ENCODE measurements around the gene RECQL. TPM values are rescaled to one million over a fixed set of nuclear protein-coding genes. Genes with fewer than 3 reads are reported as not detected.

Gene RECQL
- total and polyA plus RNA-seq, 2 of the 8 experiments (the other 6 are each of a cell fraction or from before 2014, with no cell fraction given), result 8.1 to 40.3 TPM

DNA sequence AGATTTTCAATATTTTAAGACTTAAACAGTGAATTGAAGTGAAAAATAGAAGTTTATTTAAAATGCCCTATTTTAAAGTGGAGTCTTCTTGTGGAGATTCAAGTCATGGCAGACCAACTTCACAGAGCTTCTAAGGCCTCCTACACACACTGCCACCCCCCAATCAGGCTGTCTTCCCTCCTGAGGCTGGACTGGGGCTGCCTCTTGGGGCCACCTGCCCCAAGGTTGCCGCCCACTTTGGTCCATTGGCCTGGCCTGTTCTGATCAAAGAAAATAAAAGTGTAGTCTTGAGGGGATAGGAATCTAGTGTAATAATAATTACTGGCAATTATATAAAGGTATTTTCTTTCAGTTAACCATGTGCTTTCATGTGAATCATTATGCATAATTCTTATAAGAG is 1.4 kb upstream of the RECQL start:
- no peak overlapping the region for H2AK5ac ChIP-seq (ENCODE audit: low read depth, low read length)
- no peak for DNase-seq (ENCODE audit: low read depth in 1 of 2, low spot score in 2 of 2)
- no peak overlapping the region for H3K9ac ChIP-seq (replicated peaks in 1 of 4; ENCODE audit: extremely low read depth in 1 of 4, low read depth in 3 of 4, low read length in 3 of 4)
- H4K8ac ChIP-seq (ENCODE audit: extremely low read depth, insufficient read depth, low read length), result no peak overlapping the region
- H3K56ac ChIP-seq (replicated peaks; ENCODE audit: insufficient read length, low read depth, low read length), result no peak overlapping the region
- H2BK15ac ChIP-seq (ENCODE audit: low read length), result no peak overlapping the region
- H2AFZ ChIP-seq (ENCODE audit: low read length), result no peak overlapping the region
- no peaks in the 10 kb centered on the region for H3K9me3 ChIP-seq (ENCODE audit: insufficient read depth in 2 of 2, low read depth in 1 of 2, low read length in 1 of 2)
- H2BK120ac ChIP-seq (replicated peaks; ENCODE audit: low read depth, low read length), result no peak overlapping the region
- H3K4ac ChIP-seq (replicated peaks; ENCODE audit: insufficient read length, low read depth, low read length), result no peak overlapping the region
- H4K20me1 ChIP-seq (replicated peaks in 1 of 2; ENCODE audit: control insufficient read depth in 1 of 2, insufficient read depth in 2 of 2, low read length in 2 of 2), result no peaks in the 10 kb centered on the region
- peaks cover 9 to 64% of the 10 kb centered on the region in 2 experiments; a peak in 3 of 4 replicates for H3K79me2 ChIP-seq (ENCODE audit: control insufficient read depth in 1 of 2, insufficient read depth in 2 of 2, low read length in 2 of 2)
- peaks cover 0 to 6% (median 4%) of the 10 kb centered on the region in 4 experiments; a peak in 3 of 8 replicates for H3K36me3 ChIP-seq (ENCODE audit: control insufficient read depth in 2 of 4, insufficient read depth in 4 of 4, low read length in 3 of 4)
- peaks cover 4% of the 10 kb centered on the region for H3K79me1 ChIP-seq (ENCODE audit: low read depth, low read length)
- no peak overlapping the region for H2BK20ac ChIP-seq (ENCODE audit: low read length)
- H4K5ac ChIP-seq (ENCODE audit: insufficient read length, low read depth, low read length), result no peak overlapping the region
- no peak overlapping the region for H3K23ac ChIP-seq (ENCODE audit: insufficient read length)
- H3K4me1 ChIP-seq (replicated peaks in 1 of 4; ENCODE audit: control insufficient read depth in 3 of 4, insufficient read depth in 4 of 4, low read length in 3 of 4), result peaks cover 0 to 6% (median 2%) of the 10 kb centered on the region in 4 experiments; a peak in 4 of 7 replicates
- H3K14ac ChIP-seq (ENCODE audit: insufficient read length), result no peak overlapping the region
- H3K4me3 ChIP-seq (ENCODE audit: extremely low read depth in 1 of 4, insufficient read depth in 2 of 4, low read depth in 3 of 4, low read length in 4 of 4), result peak overlapping the region; percentile 72 to 93 (median 84); a peak in 5 of 8 replicates
- H2BK5ac ChIP-seq (ENCODE audit: low read depth, low read length), result no peak overlapping the region
- no peaks in the 10 kb centered on the region for H3K27me3 ChIP-seq (replicated peaks in 1 of 4; ENCODE audit: control insufficient read depth in 3 of 4, extremely low read depth in 1 of 4, insufficient read depth in 3 of 4, low read length in 3 of 4)
- ChIA-PET CTCF (ENCODE audit: partially characterized antibody) (interaction anchor here (1.5 kb wide), 1 partner anchor 8 kb away, joined by 3 read pairs; no protein-coding TSS in a partner anchor), POLR2A (ENCODE audit: partially characterized antibody) (interaction anchor here (1.3 to 2.6 kb wide), 4 partner anchors 8 to 154 kb away, joined by 4 to 23 read pairs (median 8); partner anchors contain the start of gene LDHB)
- WGBS, 2 experiments (ENCODE audit: extremely low coverage in 1 of 2, insufficient coverage in 1 of 2, insufficient read length in 1 of 2, insufficient replicate concordance in 2 of 2, low coverage in 1 of 2, low lambda C conversion rate in 2 of 2, missing lambda C conversion rate in 1 of 2), result 77% methylated on average over 1 of the region's 1 CpG; no CpG with 5 or more reads in 1 of the 2 experiments
- no peak for FAIRE-seq
- peaks cover 7% of the 10 kb centered on the region for H3K23me2 ChIP-seq (ENCODE audit: low read depth, low read length)
- no peak overlapping the region for H4K91ac ChIP-seq (replicated peaks; ENCODE audit: insufficient read length, low read length)
- H3K18ac ChIP-seq (ENCODE audit: extremely low read depth, low read length), result no peak overlapping the region
- H2BK12ac ChIP-seq (ENCODE audit: low read depth, low read length), result no peak overlapping the region
- H3K27ac ChIP-seq (ENCODE audit: low read depth, low read length), result no peak overlapping the region
- H3K4me2 ChIP-seq (ENCODE audit: insufficient read depth in 1 of 2, low read depth in 2 of 2, low read length in 2 of 2), result peak overlapping the region; percentile 87 to 91
- no peak for TF ChIP-seq BACH1 (IDR thresholded peaks at IDR 0.05; ENCODE audit: low read length)
- TF ChIP-seq RNF2 (IDR thresholded peaks at IDR 0.05; ENCODE audit: borderline replicate concordance, low read depth, low read length, missing control alignments, poor library complexity, severe bottlenecking), result no peak
- TF ChIP-seq, protein P1, sequence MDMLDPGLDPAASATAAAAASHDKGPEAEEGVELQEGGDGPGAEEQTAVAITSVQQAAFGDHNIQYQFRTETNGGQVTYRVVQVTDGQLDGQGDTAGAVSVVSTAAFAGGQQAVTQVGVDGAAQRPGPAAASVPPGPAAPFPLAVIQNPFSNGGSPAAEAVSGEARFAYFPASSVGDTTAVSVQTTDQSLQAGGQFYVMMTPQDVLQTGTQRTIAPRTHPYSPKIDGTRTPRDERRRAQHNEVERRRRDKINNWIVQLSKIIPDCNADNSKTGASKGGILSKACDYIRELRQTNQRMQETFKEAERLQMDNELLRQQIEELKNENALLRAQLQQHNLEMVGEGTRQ (IDR thresholded peaks at IDR 0.05; ENCODE audit: low read length), result no peak
- TF ChIP-seq SIN3A (conservative IDR thresholded peaks at IDR 0.05 in 1 of 2, IDR thresholded peaks at IDR 0.05 in 1 of 2; ENCODE audit: low read depth in 1 of 2, low read length in 2 of 2), result no peak
- TF ChIP-seq RBBP5 (IDR thresholded peaks at IDR 0.05; ENCODE audit: borderline replicate concordance, low read depth, low read length), result no peak
- TF ChIP-seq TAF1 (IDR thresholded peaks at IDR 0.05; ENCODE audit: low read depth, low read length), result no peak
- no peak for TF ChIP-seq RFX5 (IDR thresholded peaks at IDR 0.05; ENCODE audit: borderline replicate concordance, low read depth, low read length)
- no peak for TF ChIP-seq MAFK (IDR thresholded peaks at IDR 0.05; ENCODE audit: low read depth, low read length)

All from H1 (cell line).